ENCODE results near the gene IFRD2. TPM values are rescaled to one million over a fixed set of nuclear protein-coding genes. Genes with fewer than 3 reads are reported as not detected.

The IFRD2 gene
- polyA plus RNA-seq, 1 of the 3 experiments (the other 2 are of a cell fraction): 73.2 TPM

DNA sequence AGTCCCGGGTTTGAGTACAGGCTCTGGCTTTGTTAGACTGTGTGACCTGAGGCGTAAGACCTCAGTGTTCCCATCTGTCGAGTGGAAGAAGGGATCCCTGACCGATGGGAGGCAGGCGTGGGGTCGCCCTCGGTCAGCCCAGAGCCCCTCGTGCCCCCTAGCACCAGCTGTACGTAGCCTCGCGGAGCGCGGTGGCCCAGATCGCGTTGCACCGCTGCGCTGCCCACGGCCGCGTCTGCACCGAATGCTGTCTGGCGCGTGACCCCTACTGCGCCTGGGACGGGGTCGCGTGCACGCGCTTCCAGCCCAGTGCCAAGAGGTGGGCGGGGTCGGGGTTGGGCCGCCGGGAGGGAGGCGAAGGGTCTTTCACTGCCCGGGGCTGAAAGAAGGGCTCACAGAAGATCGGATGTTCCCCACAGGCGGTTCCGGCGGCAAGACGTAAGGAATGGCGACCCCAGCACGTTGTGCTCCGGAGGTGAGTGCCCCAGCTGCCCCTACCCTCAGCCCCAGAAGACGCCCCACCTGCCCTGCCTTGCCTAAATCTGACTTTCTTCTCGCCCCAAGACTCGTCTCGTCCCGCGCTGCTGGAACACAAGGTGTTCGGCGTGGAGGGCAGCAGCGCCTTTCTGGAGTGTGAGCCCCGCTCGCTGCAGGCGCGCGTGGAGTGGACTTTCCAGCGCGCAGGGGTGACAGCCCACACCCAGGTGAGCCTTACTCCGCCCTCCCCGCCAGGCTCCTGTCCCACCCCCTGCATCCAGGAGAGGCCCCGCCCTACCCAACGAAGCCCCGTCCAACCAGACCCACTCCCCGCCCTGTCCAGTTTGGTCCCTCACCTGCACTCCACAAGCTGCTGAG, 16.9 kb downstream of the IFRD2 start:
- no peaks in the 10 kb centered on the region for H3K9me3 ChIP-seq
- H3F3A ChIP-seq (replicated peaks; ENCODE audit: insufficient read depth): peaks cover 14% of the 10 kb centered on the region
- no peaks in the 10 kb centered on the region for H3K9me2 ChIP-seq
- 24% methylated on average over 39 of the region's 65 CpGs for WGBS (ENCODE audit: low lambda C conversion rate)
- H2AFZ ChIP-seq (ENCODE audit: low read depth): no peak overlapping the region
- no peaks in the 10 kb centered on the region for H3K79me2 ChIP-seq (ENCODE audit: insufficient read depth)
- no peak overlapping the region for H3K4me2 ChIP-seq
- H3K27ac ChIP-seq (ENCODE audit: low read depth in 2 of 2, low read length in 1 of 2): no peak overlapping the region
- POLR2A ChIA-PET: no interaction called here
- H3K9ac ChIP-seq: no peak overlapping the region
- H3K36me3 ChIP-seq (replicated peaks in 1 of 2; ENCODE audit: control insufficient read depth in 1 of 2, insufficient read depth in 2 of 2, low read length in 1 of 2): no peaks in the 10 kb centered on the region
- peaks cover under 1 to 12% of the 10 kb centered on the region in 2 experiments; a peak in 2 of 4 replicates for H3K4me1 ChIP-seq (ENCODE audit: control insufficient read depth in 1 of 2, insufficient read depth in 2 of 2, low read depth in 1 of 2, low read length in 1 of 2)
- DNase-seq: peak; percentile 71
- H4K20me1 ChIP-seq (ENCODE audit: insufficient read depth): no peaks in the 10 kb centered on the region
- CTCF ChIA-PET: interaction anchor here (0.6 to 12.2 kb wide), 36 partner anchors 9 to 275 kb away, joined by 3 to 206 read pairs (median 5); partner anchors contain the start of gene GNAT1
- TF ChIP-seq FOXJ3 (CRISPR knock-in tag; IDR thresholded peaks at IDR 0.05) (no peak), POLR2AphosphoS5 (IDR thresholded peaks at IDR 0.05; ENCODE audit: low read depth, low read length) (no peak), EP300 (IDR thresholded peaks at IDR 0.05; ENCODE audit: borderline replicate concordance in 1 of 2, low read depth in 1 of 2, low read length in 1 of 2) (no peak), TCF12 (IDR thresholded peaks at IDR 0.05) (no peak), GABPA (IDR thresholded peaks at IDR 0.05; ENCODE audit: low read depth) (no peak), USF1 (IDR thresholded peaks at IDR 0.05; ENCODE audit: borderline replicate concordance, low read depth) (no peak), MEF2A (IDR thresholded peaks at IDR 0.05; ENCODE audit: borderline replicate concordance, low read depth) (no peak), MXI1 (IDR thresholded peaks at IDR 0.05; ENCODE audit: low read depth, low read length) (no peak), TEAD4 (IDR thresholded peaks at IDR 0.05; ENCODE audit: borderline replicate concordance, insufficient read depth) (no peak), JUND (IDR thresholded peaks at IDR 0.05) (no peak), MAX (IDR thresholded peaks at IDR 0.05; ENCODE audit: low read depth) (no peak), NRF1 (IDR thresholded peaks at IDR 0.05; ENCODE audit: low read depth, low read length) (no peak), FOSL2 (IDR thresholded peaks at IDR 0.05; ENCODE audit: borderline replicate concordance, low read depth) (no peak)
- H3K27me3 ChIP-seq (ENCODE audit: insufficient read depth): 0 out of 2 replicates have a peak, but pooled peaks cover 16% of the 10 kb centered on the region
- H3K4me3 ChIP-seq (ENCODE audit: low read depth in 2 of 2, low read length in 1 of 2): peak overlapping the region in 1 of 2 experiments; percentile 1; a peak in 1 of 4 replicates

- CTCF ChIA-PET: interaction anchor here (0.6 to 12.2 kb wide), 36 partner anchors 10 to 276 kb away, joined by 3 to 206 read pairs (median 5); partner anchors contain the start of gene GNAT1
- TF ChIP-seq, protein P1, sequence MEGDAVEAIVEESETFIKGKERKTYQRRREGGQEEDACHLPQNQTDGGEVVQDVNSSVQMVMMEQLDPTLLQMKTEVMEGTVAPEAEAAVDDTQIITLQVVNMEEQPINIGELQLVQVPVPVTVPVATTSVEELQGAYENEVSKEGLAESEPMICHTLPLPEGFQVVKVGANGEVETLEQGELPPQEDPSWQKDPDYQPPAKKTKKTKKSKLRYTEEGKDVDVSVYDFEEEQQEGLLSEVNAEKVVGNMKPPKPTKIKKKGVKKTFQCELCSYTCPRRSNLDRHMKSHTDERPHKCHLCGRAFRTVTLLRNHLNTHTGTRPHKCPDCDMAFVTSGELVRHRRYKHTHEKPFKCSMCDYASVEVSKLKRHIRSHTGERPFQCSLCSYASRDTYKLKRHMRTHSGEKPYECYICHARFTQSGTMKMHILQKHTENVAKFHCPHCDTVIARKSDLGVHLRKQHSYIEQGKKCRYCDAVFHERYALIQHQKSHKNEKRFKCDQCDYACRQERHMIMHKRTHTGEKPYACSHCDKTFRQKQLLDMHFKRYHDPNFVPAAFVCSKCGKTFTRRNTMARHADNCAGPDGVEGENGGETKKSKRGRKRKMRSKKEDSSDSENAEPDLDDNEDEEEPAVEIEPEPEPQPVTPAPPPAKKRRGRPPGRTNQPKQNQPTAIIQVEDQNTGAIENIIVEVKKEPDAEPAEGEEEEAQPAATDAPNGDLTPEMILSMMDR (IDR thresholded peaks at IDR 0.05): peak; percentile 94
- TF ChIP-seq RAD21 (IDR thresholded peaks at IDR 0.05; ENCODE audit: low read length) (peak; percentile 32), SMC3 (IDR thresholded peaks at IDR 0.05; ENCODE audit: low read depth, low read length) (peak; percentile 27), FOSL2 (IDR thresholded peaks at IDR 0.05; ENCODE audit: borderline replicate concordance, low read depth) (no peak)
- DNase-seq: peak; percentile 83
- H3K27ac ChIP-seq (ENCODE audit: low read depth in 2 of 2, low read length in 1 of 2): no peak overlapping the region
- no peak overlapping the region; a peak in 1 of 4 replicates for H3K4me3 ChIP-seq (ENCODE audit: low read depth in 2 of 2, low read length in 1 of 2)
- no peaks in the 10 kb centered on the region for H3K9me3 ChIP-seq
- no peak overlapping the region for H3K4me2 ChIP-seq
- no peak overlapping the region for H2AFZ ChIP-seq (ENCODE audit: low read depth)
- 4% methylated on average over 16 of the region's 26 CpGs for WGBS (ENCODE audit: low lambda C conversion rate)
- 0 out of 2 replicates have a peak, but pooled peaks cover 16% of the 10 kb centered on the region for H3K27me3 ChIP-seq (ENCODE audit: insufficient read depth)
- H3F3A ChIP-seq (replicated peaks; ENCODE audit: insufficient read depth): peaks cover 14% of the 10 kb centered on the region
- H3K36me3 ChIP-seq (replicated peaks in 1 of 2; ENCODE audit: control insufficient read depth in 1 of 2, insufficient read depth in 2 of 2, low read length in 1 of 2): no peaks in the 10 kb centered on the region
- POLR2A ChIA-PET: no interaction called here
- no peaks in the 10 kb centered on the region for H3K79me2 ChIP-seq (ENCODE audit: insufficient read depth)
- H3K4me1 ChIP-seq (ENCODE audit: control insufficient read depth in 1 of 2, insufficient read depth in 2 of 2, low read depth in 1 of 2, low read length in 1 of 2): peaks cover 8 to 19% of the 10 kb centered on the region in 2 experiments; a peak in 2 of 4 replicates
- H3K9ac ChIP-seq: no peak overlapping the region
- H3K9me2 ChIP-seq: no peaks in the 10 kb centered on the region
- H4K20me1 ChIP-seq (ENCODE audit: insufficient read depth): no peaks in the 10 kb centered on the region
These were observed 17.7 kb downstream of the IFRD2 start for GRCh38 chr3:50274371-50275104.

All from SK-N-SH (cell line).